ENCODE measurements around the gene PLEKHM2.

PLEKHM2 gene

GRCh38 chr1:15701784-15702183 is 17.7 kb downstream of the PLEKHM2 start:
- no peak for DNase-seq (ENCODE audit: low read depth)

- no peak for DNase-seq (ENCODE audit: low read depth)
These were observed 18.8 kb downstream of the PLEKHM2 start for GRCh38 chr1:15702722-15703550.

GRCh38 chr1:15703562-15703961 is 19.4 kb downstream of the PLEKHM2 start:
- DNase-seq (ENCODE audit: low read depth) = no peak

DNA sequence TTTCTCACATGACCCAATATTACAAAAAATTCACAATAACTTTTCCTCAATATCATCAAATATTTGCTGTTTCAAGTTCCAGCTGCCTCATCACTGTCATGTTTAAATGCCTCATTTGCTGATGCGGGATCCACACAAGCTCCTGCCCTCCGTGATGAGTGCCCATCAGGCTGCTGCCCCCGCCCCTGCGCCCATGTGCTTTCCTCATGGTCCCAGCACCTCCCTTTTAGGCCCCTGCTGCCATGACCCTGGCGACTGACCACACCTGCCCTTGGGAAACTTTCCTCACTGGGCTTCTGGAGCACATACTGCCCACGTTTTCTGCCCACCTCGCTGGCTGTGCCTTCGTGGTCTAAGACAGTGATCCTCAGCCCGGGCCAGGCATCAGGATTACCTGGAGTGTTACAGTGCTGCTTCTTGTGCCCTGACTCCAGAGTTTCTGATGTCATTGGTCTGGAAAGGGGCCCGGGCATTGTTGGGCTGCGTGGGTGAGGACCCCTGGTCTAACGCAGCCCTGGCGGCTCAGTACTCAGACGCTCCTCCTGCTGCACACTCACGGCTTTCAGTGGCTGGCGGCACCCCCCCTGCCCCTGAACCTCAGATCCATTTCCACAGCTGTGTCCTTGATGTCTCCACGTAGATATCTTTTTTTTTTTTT is 20.5 kb downstream of the PLEKHM2 start:
- no peak for DNase-seq (ENCODE audit: low read depth)

DNA sequence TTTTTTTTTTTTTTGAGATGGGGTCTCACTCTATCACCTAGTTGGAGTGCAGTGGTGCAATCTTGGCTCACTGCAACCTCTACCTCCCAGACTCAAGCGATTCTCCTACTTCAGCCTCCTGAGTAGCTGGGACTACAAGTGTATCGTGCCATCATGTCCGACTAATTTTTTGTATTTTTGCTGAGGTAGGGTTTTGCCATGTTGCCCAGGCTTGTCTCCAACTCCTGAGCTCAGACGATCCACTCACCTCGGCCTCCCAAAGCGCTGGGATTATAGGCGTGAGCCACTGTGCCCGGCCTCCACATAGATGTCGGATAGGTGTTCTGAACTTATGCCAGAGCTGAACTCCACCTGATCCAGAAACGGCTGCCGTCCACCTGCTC is 21.1 kb downstream of the PLEKHM2 start:
- no peak for DNase-seq (ENCODE audit: low read depth)

- DNase-seq (ENCODE audit: low read depth) = no peak
These were observed 22.6 kb downstream of the PLEKHM2 start for GRCh38 chr1:15706751-15707150.

- no peak for DNase-seq (ENCODE audit: low read depth)
These were observed 23.3 kb downstream of the PLEKHM2 start for GRCh38 chr1:15707239-15707925.

GRCh38 chr1:15708486-15709137 is 24.5 kb downstream of the PLEKHM2 start:
- no peak for DNase-seq (ENCODE audit: low read depth)

DNA sequence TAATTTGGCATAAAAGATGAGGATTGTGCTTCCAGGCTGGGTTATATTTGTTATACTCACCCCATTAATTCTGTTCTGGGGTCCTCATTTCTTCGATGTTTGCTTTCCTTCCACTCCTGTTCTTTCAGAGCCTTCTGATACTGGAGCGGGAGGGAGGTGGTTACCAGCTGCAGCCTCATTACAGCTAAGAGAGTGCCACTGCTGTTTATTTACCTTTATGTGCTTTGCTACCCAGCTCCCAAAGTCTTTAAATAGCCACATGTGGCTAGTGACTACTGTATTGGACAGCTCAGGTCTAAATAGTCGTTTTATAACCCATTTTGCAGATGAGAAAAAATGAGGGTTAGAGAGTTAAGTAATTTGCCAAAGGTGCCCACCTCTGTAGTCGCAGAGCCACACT is 25.1 kb downstream of the PLEKHM2 start:
- no peak for DNase-seq (ENCODE audit: low read depth)

GRCh38 chr1:15712168-15712567 is 28.0 kb downstream of the PLEKHM2 start:
- DNase-seq (ENCODE audit: low read depth) = no peak

DNA sequence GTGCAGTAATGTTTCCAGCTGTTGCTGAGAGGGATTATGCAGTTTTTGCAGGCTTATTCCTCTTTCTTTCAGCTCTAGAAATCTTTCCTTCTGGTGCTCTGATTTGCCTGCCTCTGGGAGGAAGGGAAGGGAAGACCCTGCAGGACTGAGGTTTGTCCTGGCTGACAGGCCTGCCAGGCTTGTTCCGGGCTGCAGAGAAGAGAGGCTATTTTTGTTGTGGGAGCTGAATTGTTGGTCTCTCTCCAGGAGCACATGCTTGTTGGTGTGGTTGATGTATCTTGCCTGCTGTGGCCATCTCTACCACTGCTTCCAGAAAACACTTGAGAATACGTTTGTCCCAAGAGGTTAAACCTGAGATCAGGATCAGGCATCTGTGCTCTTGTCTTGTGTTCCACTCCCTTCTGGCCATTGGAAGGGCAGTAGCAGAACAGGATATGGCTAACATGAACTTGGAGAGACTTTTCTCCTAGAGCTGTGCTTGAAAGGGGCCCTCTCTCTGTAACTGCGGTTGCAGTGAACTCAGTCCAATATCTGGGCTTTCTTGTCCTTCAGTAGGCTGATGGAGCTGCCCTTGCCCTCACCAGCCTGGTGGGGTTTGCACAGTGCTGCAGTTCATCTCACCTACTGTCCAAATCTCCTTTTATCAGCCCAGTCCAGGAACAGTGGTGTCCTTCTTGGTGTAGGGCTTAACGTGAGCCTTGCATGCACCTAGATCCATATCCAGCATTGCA is 30.5 kb downstream of the PLEKHM2 start:
- no peak for DNase-seq (ENCODE audit: low read depth)

DNA sequence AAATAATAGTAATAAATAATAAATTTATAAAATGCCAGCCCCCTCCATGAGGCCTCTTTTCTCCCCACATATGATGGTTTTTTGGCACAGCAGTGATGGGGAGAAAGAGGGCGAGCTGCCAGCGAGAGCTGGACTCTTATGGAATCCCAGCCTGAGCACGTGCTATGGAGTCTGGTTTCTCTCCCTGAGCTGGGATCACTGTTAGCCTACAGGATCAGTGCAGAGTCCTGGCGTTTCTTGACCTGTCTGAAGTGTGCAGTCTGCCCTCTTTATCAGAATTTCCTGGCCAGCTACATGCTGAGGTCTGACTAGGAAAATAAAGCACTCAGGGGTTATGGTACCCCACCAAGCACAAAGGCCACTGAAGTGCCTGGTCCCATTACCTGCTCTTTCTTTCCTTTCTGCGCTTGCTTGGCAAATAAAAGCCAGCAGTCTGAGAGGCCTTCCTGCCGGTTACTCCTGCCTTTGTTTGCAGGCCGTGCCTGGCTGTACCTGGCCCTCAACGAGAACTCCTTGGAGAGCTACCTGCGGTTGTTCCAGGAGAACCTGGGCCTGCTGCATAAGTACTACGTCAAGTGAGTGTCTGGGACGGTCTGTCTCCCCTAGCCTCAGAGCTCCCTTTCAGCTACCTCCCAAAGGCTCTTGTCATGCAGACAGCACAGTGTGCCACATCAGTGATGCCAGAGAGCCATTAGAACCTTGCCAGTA is 33.5 kb downstream of the PLEKHM2 start:
- no peak for DNase-seq (ENCODE audit: low read depth)

GRCh38 chr1:15718199-15718601 is 34.1 kb downstream of the PLEKHM2 start:
- no peak for DNase-seq (ENCODE audit: low read depth)

- no peak for DNase-seq (ENCODE audit: low read depth)
These were observed 35.4 kb downstream of the PLEKHM2 start for GRCh38 chr1:15719381-15720120.

DNA sequence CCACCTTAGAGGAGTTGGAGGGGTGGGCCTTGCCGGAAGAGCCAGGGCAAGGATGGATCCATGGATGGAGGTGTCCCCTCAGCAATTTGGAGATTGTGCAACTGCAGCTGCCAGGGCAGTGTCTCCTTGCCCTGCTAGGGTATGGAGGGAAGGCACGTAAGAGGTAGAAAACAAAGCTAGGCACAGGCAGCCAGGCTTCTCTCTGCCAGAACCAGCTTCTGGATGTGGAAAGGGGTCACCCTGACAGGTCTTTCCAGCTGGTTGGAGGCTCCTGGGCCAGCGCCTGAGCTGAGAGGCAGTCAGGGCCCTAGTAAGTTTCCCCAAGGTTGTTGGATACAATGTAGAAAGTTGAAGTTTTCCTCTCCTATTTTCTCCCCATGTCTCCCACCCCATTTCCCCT is 36.7 kb downstream of the PLEKHM2 start:
- DNase-seq (ENCODE audit: low read depth) = no peak

DNA sequence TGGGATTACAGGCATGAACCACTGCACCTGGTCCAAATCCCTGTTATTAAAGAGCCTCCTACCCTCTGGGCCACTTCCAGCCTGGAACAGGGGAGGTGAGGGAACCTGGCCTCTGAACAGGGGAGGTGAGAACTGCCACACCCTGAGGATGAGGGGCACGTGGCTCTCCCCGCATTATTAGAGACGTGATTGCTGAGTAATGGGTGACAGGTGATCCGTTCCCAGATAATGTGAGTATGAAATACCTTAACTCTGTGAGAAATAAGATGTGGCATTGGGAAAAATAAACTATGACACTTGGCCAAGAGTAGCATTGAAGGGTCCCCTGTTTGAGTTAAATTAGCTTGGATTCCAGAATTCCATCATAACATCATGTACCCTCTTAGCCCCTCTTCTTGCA is 38.3 kb downstream of the PLEKHM2 start:
- DNase-seq (ENCODE audit: low read depth) = no peak

DNA sequence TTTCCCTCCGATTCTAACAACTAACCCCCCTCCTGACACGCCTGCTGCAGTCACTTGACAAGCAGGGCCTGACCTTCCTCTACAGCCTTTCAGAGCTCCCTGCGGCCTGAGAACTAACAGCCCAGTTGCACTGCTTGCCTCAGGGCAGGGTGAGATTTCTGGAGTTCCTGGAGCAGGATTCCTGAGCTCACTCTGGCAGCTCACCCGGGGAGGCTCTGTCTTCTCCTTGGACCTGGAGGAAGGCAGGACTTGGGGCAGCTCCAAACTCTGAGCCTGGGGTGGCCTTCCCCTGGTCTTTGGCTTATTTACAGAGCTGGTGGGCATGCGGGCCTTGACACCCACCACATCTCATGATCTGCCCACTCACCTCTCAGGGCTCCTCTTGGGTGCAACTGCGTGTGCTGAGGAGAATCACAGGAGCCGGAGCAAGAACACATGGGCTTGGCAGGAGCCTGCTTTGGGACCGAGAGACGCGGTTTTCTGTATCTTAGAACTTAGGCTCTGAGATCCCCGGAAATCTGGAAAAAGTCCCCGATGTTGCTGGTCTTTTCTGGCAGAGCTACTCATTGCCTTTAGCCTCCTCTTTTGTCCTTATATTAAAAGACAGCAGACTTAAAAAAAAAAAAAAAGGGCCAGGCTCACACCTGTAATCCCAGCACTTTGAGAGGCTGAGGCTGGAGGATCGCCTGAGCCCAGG is 38.9 kb downstream of the PLEKHM2 start:
- DNase-seq (ENCODE audit: low read depth) = no peak

DNA sequence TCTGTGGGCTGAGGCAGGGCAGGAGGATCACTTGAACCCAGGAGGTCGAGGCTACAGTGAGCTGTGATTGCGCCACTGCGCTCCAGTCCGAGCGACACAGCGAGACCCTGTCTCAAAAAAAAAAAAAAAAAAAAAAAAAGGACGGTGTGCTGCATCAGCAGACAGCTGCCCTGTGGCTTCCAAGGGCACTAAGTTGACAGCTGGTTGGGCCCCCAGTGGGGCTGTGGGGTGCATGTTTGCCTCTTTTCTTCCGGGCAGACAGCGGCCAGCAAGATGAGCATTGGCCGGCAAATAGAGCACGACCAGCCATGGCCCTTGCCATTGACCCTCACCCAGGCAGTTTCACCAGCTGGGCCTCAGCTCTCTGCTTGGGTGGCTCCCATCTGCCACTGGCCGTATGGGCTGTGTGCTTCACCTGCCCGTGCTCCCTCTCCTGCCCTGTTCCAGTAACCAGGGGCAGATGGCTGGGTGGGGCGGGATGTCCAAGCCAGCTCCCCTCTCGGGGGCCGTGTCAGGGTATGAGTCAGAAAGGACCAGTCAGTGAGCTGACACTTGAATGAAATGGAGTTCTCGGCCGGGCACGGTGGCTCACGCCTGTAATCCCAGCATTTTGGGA is 39.6 kb downstream of the PLEKHM2 start:
- DNase-seq (ENCODE audit: low read depth) = no peak
